Effector CD4-positive, alpha-beta T cell (primary cell): Measurements from ENCODE around the gene HAUS6.
"Not testable (repeated sequence)": the region's sequence is repeated elsewhere in the genome, so short reads cannot be mapped to it uniquely, and the experiment has no call there.

Source experiments
- DNase-seq: peaks from one replicate; pipeline ENCODE4 v3.0.0-alpha.2; 2020

HAUS6 gene

DNA sequence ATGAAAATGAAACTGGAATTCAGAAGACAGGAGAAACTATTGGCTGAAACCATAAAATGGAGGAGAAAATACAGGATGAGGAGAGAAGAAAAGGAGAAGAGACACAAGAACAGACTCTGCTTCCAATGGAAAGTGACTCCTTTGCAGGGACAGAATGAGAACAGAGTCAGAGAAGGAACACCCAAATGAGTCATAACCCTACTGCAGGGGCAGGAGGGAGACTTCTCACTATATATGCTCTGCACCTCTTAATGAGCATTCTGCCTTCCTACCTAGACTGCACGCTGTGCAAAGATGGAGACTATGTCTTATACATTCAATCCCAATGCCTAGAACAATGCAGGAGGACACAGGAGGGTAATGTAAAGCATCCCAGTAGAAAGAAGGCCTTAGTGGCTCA, 71.8 kb downstream of the HAUS6 start:
- no peak for DNase-seq

- no peak for DNase-seq
Observed at GRCh38 chr9:19028835-19029451, 73.8 kb downstream of the HAUS6 start.

GRCh38 chr9:19027825-19028224, 74.9 kb downstream of the HAUS6 start:
- no peak for DNase-seq

DNA sequence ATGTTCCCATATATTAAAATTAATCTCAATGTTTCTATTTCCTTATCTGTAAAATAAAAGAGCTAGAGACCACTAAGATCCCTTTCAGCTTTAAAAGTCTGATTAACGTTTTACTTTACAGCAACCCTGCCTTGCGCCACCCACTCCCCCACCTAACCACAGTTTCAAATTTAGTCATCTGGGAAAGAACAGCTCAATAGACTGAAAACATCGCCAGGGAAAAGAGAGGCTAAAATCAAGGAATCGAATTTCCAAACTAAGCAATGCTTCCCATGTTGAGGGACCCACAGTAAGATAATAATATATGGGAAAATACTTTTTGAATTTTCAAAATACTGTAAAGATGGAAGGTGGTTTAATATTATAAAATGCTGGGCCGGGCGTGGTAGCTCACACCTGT, 76.3 kb downstream of the HAUS6 start:
- DNase-seq = no peak

GRCh38 chr9:19023078-19023477, 79.6 kb downstream of the HAUS6 start:
- no peak for DNase-seq

DNA sequence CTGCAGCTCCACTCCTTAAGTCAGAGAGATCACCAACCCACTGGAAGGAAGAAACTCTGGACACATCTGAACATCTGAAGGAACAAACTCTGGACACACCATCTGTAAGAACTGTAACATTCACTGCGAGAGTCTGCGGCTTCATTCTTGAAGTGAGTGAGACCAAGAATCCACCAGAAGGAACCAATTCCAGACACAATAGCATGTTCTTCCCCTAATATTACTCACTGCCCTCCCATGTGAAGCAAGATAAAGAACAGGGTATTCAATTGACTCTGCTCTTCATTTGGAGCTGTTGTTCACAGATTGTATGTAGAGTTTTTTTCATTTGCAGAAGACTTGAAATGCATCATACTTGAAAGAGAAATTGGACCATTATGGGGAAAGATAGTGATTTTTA, 80.5 kb downstream of the HAUS6 start:
- DNase-seq = no peak

GRCh38 chr9:19021649-19022048, 81.1 kb downstream of the HAUS6 start:
- not testable (repeated sequence) for DNase-seq

GRCh38 chr9:19020886-19021455, 81.7 kb downstream of the HAUS6 start:
- DNase-seq = no peak

DNA sequence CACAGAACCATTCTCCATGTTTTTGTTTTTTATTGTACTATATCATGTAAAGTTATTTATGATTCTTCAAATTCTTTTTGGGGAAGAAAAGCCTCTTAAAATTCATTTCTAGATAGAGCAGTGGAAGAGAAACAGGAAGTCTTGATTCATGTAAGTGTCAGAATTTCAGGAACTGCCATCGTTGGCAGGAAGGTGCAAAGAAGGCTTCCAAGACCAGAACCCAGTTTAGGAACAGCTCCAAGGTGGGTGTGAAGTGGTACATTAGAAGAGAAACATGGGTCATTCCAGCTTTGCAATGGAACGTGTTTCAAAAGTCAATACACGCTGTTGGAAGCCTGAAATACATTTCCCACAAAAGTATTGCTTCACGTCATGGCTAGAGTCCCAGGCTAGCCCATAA, 84.5 kb downstream of the HAUS6 start:
- no peak for DNase-seq

GRCh38 chr9:19009391-19009965, 93.2 kb downstream of the HAUS6 start:
- no peak for DNase-seq
